ENCODE measurements around the gene INPP4B. TPM values are rescaled to one million over a fixed set of nuclear protein-coding genes. Genes with fewer than 3 reads are reported as not detected.

The INPP4B gene
- total and polyA plus RNA-seq, 2 donors from 2014 or later, result 2.6 to 18.9 TPM

GRCh38 chr4:142544039-142544438 lies 302.1 kb downstream of the INPP4B start:
- intact Hi-C loops (cut with DNase I), result no loop called here
- Histone ChIP-seq H3K27me3 (ENCODE audit: control insufficient read depth, insufficient read depth, low read length) (no peaks in the 10 kb centered on the region), H3K9me3 (ENCODE audit: control insufficient read depth in 2 of 3, insufficient read depth in 1 of 3, low read length in 3 of 3) (no peaks in the 10 kb centered on the region), H3K27ac (ENCODE audit: low read depth in 2 of 2, low read length in 2 of 2) (no peak overlapping the region), H3K4me1 (ENCODE audit: control insufficient read depth in 2 of 3, insufficient read depth in 2 of 3, low read depth in 1 of 3, low read length in 3 of 3) (no peaks in the 10 kb centered on the region), H3K4me3 (ENCODE audit: low read length in 3 of 3) (no peak overlapping the region), H3K36me3 (ENCODE audit: control insufficient read depth in 2 of 3, insufficient read depth in 3 of 3, low read length in 3 of 3) (no peaks in the 10 kb centered on the region), H3K9ac (ENCODE audit: low read length in 3 of 3) (no peak overlapping the region)
- TF ChIP-seq CTCF (IDR thresholded peaks at IDR 0.05; ENCODE audit: borderline replicate concordance, extremely low read depth, insufficient read depth), result no peak
- FAIRE-seq (no peak), DNase-seq (no peak)

- no peak overlapping the region for H3K9ac ChIP-seq (ENCODE audit: low read length in 3 of 3)
- FAIRE-seq (no peak), DNase-seq (no peak)
- intact Hi-C loops (cut with DNase I), result no loop called here
- H3K4me3 ChIP-seq (ENCODE audit: low read length in 3 of 3), result no peak overlapping the region
- H3K9me3 ChIP-seq (ENCODE audit: control insufficient read depth in 2 of 3, insufficient read depth in 1 of 3, low read length in 3 of 3), result no peaks in the 10 kb centered on the region
- no peaks in the 10 kb centered on the region for H3K36me3 ChIP-seq (ENCODE audit: control insufficient read depth in 2 of 3, insufficient read depth in 3 of 3, low read length in 3 of 3)
- no peak for TF ChIP-seq CTCF (IDR thresholded peaks at IDR 0.05; ENCODE audit: borderline replicate concordance, extremely low read depth, insufficient read depth)
- H3K27me3 ChIP-seq (ENCODE audit: control insufficient read depth, insufficient read depth, low read length), result no peaks in the 10 kb centered on the region
- H3K27ac ChIP-seq (ENCODE audit: low read depth in 2 of 2, low read length in 2 of 2), result no peak overlapping the region
- no peaks in the 10 kb centered on the region for H3K4me1 ChIP-seq (ENCODE audit: control insufficient read depth in 2 of 3, insufficient read depth in 2 of 3, low read depth in 1 of 3, low read length in 3 of 3)
Measured at GRCh38 chr4:142540483-142540804, 305.7 kb downstream of the INPP4B start.

DNA sequence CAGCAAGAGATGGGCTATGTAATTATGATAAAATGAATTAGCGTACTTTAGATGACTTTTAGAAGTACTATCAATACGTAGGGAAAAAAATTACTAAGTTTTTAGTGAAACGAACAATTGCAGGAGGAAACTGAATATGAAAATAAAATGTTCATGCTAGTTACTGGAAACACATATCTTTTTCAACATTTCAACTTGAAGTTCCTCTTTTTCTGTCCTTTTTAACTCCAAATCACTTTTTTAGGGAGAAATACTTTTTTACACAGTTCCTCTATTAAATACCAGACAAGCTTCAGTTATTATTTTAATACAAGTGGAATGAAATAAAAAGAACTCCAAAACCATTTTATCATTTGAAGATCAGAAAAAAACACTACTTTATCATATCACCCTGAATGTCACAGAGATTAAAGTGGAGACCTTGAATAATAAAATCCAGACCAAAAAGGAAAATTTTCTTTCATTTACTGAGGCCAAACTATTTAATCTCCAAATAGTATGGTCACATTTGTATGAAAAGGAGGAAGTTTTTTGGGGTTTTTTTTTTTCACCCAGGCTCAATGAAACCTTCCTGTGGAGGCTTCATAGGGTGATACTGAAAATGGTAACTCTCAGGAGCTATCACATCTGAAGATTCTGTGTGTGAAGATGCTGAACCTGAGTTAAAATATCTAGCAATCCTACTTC lies 306.2 kb downstream of the INPP4B start:
- no peaks in the 10 kb centered on the region for H3K4me1 ChIP-seq (ENCODE audit: control insufficient read depth in 2 of 3, insufficient read depth in 2 of 3, low read depth in 1 of 3, low read length in 3 of 3)
- H3K9ac ChIP-seq (ENCODE audit: low read length in 3 of 3), result no peak overlapping the region
- H3K4me3 ChIP-seq (ENCODE audit: low read length in 3 of 3), result no peak overlapping the region
- DNase-seq (no peak), FAIRE-seq (no peak)
- H3K9me3 ChIP-seq (ENCODE audit: control insufficient read depth in 2 of 3, insufficient read depth in 1 of 3, low read length in 3 of 3), result no peaks in the 10 kb centered on the region
- no peak for TF ChIP-seq CTCF (IDR thresholded peaks at IDR 0.05; ENCODE audit: borderline replicate concordance, extremely low read depth, insufficient read depth)
- intact Hi-C loops (cut with DNase I), result no loop called here
- H3K27me3 ChIP-seq (ENCODE audit: control insufficient read depth, insufficient read depth, low read length), result no peaks in the 10 kb centered on the region
- no peaks in the 10 kb centered on the region for H3K36me3 ChIP-seq (ENCODE audit: control insufficient read depth in 2 of 3, insufficient read depth in 3 of 3, low read length in 3 of 3)
- H3K27ac ChIP-seq (ENCODE audit: low read depth in 2 of 2, low read length in 2 of 2), result no peak overlapping the region

DNA sequence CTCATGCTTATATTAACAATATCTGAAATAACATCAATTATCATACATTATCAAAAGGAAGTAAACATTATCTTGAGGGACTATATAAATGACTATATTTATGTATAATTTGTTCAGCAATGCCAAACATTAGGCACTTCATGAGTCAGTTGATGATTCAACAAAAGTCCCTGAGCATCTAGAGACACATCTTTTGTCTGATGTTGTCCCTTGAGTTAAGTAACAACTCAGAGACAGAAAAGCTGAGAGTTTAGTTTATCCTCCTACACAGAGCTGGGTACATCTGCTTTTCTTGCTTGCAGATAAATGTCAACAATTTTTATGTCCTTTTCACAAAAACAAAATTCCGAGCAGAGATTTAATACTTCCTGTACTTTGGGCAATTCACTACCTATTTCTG lies 311.1 kb downstream of the INPP4B start:
- FAIRE-seq, result no peak
- Histone ChIP-seq H3K27me3 (ENCODE audit: control insufficient read depth, insufficient read depth, low read length) (no peaks in the 10 kb centered on the region), H3K4me3 (ENCODE audit: low read length in 3 of 3) (no peak overlapping the region), H3K27ac (ENCODE audit: low read depth in 2 of 2, low read length in 2 of 2) (no peak overlapping the region), H3K4me1 (ENCODE audit: control insufficient read depth in 2 of 3, insufficient read depth in 2 of 3, low read depth in 1 of 3, low read length in 3 of 3) (no peaks in the 10 kb centered on the region), H3K9ac (ENCODE audit: low read length in 3 of 3) (no peak overlapping the region), H3K9me3 (ENCODE audit: control insufficient read depth in 2 of 3, insufficient read depth in 1 of 3, low read length in 3 of 3) (no peaks in the 10 kb centered on the region), H3K36me3 (ENCODE audit: control insufficient read depth in 2 of 3, insufficient read depth in 3 of 3, low read length in 3 of 3) (no peaks in the 10 kb centered on the region)
- TF ChIP-seq CTCF (IDR thresholded peaks at IDR 0.05; ENCODE audit: borderline replicate concordance, extremely low read depth, insufficient read depth), result no peak
- intact Hi-C loops (cut with DNase I), result no loop called here
- no peak for DNase-seq
